ENCODE measurements around the gene PRKN.

The PRKN gene

DNA sequence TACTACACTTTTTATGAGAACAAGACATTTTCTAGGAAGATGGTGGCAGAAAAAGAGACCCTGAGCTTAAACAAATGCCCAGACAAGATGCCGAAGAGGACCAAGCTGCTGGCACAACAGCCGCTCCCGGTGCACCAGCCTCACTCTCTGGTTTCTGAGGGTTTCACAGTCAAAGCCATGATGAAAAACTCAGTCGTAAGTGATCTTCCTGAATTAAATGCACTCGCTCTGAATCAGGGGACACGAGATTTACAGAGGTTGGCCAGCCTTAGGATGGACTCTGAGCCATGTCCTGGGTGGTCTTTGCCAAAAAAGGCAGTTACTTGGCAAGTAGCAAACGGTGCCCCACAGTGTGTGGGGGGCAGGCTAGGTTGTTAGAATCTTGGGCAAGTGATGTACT lies 631 bp upstream of the PRKN start:
- ATAC-seq = peak; percentile 2; the same call in 2 of the 3 replicates
- TF ChIP-seq CSDC2 (CRISPR knock-in tag; IDR thresholded peaks at IDR 0.05) (no peak), ZFP3 (CRISPR knock-in tag; IDR thresholded peaks at IDR 0.05) (no peak), ESRRG (CRISPR knock-in tag; IDR thresholded peaks at IDR 0.05) (no peak), SNAI2 (CRISPR knock-in tag; IDR thresholded peaks at IDR 0.05) (no peak), ARNTL (CRISPR knock-in tag; IDR thresholded peaks at IDR 0.05; ENCODE audit: borderline replicate concordance, low read depth) (no peak), ZNF70 (CRISPR knock-in tag; IDR thresholded peaks at IDR 0.05) (no peak), ZNF8 (CRISPR knock-in tag; IDR thresholded peaks at IDR 0.05) (no peak), OSR1 (CRISPR knock-in tag; IDR thresholded peaks at IDR 0.05) (no peak), TCF4 (CRISPR knock-in tag; IDR thresholded peaks at IDR 0.05; ENCODE audit: borderline replicate concordance) (no peak), GLIS3 (CRISPR knock-in tag; IDR thresholded peaks at IDR 0.05) (no peak), ISL1 (CRISPR knock-in tag; IDR thresholded peaks at IDR 0.05) (no peak), ZFP30 (CRISPR knock-in tag; IDR thresholded peaks at IDR 0.05) (no peak), PPARA (CRISPR knock-in tag; IDR thresholded peaks at IDR 0.05; ENCODE audit: borderline replicate concordance) (no peak)
- TF ChIP-seq, protein P1, sequence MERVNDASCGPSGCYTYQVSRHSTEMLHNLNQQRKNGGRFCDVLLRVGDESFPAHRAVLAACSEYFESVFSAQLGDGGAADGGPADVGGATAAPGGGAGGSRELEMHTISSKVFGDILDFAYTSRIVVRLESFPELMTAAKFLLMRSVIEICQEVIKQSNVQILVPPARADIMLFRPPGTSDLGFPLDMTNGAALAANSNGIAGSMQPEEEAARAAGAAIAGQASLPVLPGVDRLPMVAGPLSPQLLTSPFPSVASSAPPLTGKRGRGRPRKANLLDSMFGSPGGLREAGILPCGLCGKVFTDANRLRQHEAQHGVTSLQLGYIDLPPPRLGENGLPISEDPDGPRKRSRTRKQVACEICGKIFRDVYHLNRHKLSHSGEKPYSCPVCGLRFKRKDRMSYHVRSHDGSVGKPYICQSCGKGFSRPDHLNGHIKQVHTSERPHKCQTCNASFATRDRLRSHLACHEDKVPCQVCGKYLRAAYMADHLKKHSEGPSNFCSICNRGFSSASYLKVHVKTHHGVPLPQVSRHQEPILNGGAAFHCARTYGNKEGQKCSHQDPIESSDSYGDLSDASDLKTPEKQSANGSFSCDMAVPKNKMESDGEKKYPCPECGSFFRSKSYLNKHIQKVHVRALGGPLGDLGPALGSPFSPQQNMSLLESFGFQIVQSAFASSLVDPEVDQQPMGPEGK (CRISPR knock-in tag; IDR thresholded peaks at IDR 0.05; ENCODE audit: borderline replicate concordance) = no peak
- TF ChIP-seq, protein P2, sequence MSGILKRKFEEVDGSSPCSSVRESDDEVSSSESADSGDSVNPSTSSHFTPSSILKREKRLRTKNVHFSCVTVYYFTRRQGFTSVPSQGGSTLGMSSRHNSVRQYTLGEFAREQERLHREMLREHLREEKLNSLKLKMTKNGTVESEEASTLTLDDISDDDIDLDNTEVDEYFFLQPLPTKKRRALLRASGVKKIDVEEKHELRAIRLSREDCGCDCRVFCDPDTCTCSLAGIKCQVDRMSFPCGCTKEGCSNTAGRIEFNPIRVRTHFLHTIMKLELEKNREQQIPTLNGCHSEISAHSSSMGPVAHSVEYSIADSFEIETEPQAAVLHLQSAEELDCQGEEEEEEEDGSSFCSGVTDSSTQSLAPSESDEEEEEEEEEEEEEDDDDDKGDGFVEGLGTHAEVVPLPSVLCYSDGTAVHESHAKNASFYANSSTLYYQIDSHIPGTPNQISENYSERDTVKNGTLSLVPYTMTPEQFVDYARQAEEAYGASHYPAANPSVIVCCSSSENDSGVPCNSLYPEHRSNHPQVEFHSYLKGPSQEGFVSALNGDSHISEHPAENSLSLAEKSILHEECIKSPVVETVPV (CRISPR knock-in tag; IDR thresholded peaks at IDR 0.05) = no peak
- TF ChIP-seq, protein P3, sequence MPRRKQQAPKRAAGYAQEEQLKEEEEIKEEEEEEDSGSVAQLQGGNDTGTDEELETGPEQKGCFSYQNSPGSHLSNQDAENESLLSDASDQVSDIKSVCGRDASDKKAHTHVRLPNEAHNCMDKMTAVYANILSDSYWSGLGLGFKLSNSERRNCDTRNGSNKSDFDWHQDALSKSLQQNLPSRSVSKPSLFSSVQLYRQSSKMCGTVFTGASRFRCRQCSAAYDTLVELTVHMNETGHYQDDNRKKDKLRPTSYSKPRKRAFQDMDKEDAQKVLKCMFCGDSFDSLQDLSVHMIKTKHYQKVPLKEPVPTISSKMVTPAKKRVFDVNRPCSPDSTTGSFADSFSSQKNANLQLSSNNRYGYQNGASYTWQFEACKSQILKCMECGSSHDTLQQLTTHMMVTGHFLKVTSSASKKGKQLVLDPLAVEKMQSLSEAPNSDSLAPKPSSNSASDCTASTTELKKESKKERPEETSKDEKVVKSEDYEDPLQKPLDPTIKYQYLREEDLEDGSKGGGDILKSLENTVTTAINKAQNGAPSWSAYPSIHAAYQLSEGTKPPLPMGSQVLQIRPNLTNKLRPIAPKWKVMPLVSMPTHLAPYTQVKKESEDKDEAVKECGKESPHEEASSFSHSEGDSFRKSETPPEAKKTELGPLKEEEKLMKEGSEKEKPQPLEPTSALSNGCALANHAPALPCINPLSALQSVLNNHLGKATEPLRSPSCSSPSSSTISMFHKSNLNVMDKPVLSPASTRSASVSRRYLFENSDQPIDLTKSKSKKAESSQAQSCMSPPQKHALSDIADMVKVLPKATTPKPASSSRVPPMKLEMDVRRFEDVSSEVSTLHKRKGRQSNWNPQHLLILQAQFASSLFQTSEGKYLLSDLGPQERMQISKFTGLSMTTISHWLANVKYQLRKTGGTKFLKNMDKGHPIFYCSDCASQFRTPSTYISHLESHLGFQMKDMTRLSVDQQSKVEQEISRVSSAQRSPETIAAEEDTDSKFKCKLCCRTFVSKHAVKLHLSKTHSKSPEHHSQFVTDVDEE (CRISPR knock-in tag; IDR thresholded peaks at IDR 0.05) = no peak
- TF ChIP-seq, protein P4, sequence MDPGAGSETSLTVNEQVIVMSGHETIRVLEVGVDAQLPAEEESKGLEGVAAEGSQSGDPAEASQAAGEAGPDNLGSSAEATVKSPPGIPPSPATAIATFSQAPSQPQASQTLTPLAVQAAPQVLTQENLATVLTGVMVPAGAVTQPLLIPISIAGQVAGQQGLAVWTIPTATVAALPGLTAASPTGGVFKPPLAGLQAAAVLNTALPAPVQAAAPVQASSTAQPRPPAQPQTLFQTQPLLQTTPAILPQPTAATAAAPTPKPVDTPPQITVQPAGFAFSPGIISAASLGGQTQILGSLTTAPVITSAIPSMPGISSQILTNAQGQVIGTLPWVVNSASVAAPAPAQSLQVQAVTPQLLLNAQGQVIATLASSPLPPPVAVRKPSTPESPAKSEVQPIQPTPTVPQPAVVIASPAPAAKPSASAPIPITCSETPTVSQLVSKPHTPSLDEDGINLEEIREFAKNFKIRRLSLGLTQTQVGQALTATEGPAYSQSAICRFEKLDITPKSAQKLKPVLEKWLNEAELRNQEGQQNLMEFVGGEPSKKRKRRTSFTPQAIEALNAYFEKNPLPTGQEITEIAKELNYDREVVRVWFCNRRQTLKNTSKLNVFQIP (CRISPR knock-in tag; IDR thresholded peaks at IDR 0.05; ENCODE audit: borderline replicate concordance, low read depth) = no peak
- TF ChIP-seq, protein P5, sequence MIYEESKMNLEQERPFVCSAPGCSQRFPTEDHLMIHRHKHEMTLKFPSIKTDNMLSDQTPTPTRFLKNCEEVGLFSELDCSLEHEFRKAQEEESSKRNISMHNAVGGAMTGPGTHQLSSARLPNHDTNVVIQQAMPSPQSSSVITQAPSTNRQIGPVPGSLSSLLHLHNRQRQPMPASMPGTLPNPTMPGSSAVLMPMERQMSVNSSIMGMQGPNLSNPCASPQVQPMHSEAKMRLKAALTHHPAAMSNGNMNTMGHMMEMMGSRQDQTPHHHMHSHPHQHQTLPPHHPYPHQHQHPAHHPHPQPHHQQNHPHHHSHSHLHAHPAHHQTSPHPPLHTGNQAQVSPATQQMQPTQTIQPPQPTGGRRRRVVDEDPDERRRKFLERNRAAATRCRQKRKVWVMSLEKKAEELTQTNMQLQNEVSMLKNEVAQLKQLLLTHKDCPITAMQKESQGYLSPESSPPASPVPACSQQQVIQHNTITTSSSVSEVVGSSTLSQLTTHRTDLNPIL (CRISPR knock-in tag; IDR thresholded peaks at IDR 0.05; ENCODE audit: low read depth) = no peak

DNA sequence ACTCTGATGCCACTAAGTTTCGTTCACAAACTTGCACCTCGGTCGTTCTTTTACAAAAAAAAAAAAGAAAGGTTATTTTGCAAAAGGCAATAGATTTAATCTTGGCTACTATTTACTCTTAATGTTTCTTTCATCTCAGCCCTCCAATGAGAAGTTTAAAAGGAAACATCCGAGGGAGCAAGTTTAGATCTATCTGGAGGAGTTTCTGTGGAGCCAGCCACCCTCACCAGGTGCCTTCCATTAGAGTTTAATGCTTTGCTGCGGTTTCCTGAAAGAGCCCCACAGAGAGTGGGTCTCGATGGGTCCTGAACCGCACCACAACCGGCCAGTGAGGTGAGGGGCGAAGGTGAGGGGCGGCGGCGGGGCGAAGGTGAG lies 632 bp downstream of the PRKN start:
- TF ChIP-seq ESRRG (CRISPR knock-in tag; IDR thresholded peaks at IDR 0.05) (no peak), GLIS3 (CRISPR knock-in tag; IDR thresholded peaks at IDR 0.05) (no peak), RARB (CRISPR knock-in tag; IDR thresholded peaks at IDR 0.05) (no peak), PPARA (CRISPR knock-in tag; IDR thresholded peaks at IDR 0.05; ENCODE audit: borderline replicate concordance) (no peak), ZNF70 (CRISPR knock-in tag; IDR thresholded peaks at IDR 0.05) (no peak)
- TF ChIP-seq, protein P4 (CRISPR knock-in tag; IDR thresholded peaks at IDR 0.05; ENCODE audit: borderline replicate concordance, low read depth) = no peak
- TF ChIP-seq, protein P3 (CRISPR knock-in tag; IDR thresholded peaks at IDR 0.05) = no peak
- TF ChIP-seq, protein P2 (CRISPR knock-in tag; IDR thresholded peaks at IDR 0.05) = no peak
- peak; percentile 41 for ATAC-seq

Data from SK-N-SH treated with all-trans-retinoic acid at 6 μM for 48 hours (cell line).